Dermis blood vessel endothelial cell (primary cell): ENCODE results near the gene ANKRD39. TPM values are rescaled to one million over a fixed set of nuclear protein-coding genes. Genes with fewer than 3 reads are reported as not detected.
A peak's percentile ranks its signal among the peaks of the same experiment; 100 is the strongest.

ENCODE experiments used
- DNase-seq: peaks from one replicate; pipeline ENCODE4 v3.0.0; 2010
- total RNA-seq: library from RNA; depleted of rRNA; stranded (reverse); fragments of >200 nt; gene quantifications from 2 replicates; pipeline ENCODE4 v1.2.3, GENCODE V29; 2014

The ANKRD39 gene
- total RNA-seq, 1 donor from 2014 or later: 8.0 TPM

GRCh38 chr2:96853321-96853720 is 4.5 kb downstream of the ANKRD39 start:
- DNase-seq: no peak

DNA sequence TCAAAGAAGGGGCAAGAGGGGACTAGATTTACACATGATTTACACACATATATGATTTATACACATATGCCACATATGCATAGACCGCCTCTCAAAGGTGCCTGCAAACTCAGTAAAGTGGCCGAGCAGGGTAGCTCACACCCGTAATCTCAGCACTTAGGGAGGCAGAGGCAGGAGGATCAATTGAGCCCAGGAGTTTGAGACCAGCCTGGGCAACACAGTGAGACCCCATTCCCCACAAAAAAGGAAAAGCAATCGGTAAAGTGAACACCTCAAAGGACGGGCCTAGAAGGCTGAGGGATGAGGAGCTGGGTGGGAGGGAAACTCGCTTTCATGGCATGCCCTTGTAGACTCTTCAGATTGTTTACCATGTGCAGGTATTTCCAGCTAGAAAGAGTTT is 5.1 kb downstream of the ANKRD39 start:
- DNase-seq: no peak

DNA sequence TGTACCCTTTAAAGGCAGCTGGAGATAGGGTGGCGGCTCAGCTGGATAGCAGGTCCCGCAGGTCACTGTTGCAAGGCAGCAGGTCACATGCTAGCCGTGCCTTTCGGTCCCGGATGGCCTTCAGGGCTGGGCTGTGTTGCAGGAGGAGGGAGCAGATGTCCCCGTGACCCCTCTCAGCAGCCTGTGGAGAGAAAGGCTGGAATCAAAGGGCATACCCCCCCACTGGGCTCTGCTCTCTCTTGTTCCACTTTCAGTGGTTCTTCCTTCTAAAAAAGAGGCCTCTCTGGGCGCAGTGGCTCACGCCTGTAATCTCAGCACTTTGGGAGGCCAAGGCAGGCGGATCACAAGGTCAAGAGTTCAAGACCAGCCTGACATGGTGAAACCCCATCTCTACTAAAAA is 9.6 kb downstream of the ANKRD39 start:
- DNase-seq: no peak

GRCh38 chr2:96847586-96847985 is 10.2 kb downstream of the ANKRD39 start:
- DNase-seq: no peak

- DNase-seq: no peak
These were observed 11.0 kb downstream of the ANKRD39 start for GRCh38 chr2:96846825-96847224.

GRCh38 chr2:96844405-96844808 is 13.4 kb downstream of the ANKRD39 start:
- no peak for DNase-seq

- DNase-seq: no peak
These were observed 14.1 kb downstream of the ANKRD39 start, which contains the start of gene ANKRD23 for GRCh38 chr2:96843538-96844268. TSS of gene ANKRD23 (minus strand) at chr2:96844021. CDS start at chr2:96843992, 29 bp downstream.

DNA sequence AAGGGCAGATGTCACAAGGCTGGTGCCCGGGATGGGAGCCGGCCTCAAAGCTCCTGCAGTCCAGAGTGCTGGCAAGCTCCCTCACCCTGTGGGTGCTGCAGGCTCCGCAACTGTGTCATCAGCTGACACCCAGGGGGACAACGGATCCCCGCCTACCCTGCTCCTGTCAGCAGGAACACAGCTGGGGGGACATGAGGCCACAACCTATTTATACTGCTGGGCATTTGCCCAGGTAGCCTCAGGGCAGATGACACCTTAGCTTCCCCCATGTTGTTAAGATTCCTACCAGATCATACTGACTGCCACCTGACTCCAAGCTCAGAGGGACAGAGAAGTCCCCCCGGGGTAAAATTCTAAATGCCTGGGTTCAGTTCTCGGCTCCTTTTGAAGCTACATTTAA is 15.2 kb downstream of the ANKRD39 start:
- DNase-seq: no peak

DNA sequence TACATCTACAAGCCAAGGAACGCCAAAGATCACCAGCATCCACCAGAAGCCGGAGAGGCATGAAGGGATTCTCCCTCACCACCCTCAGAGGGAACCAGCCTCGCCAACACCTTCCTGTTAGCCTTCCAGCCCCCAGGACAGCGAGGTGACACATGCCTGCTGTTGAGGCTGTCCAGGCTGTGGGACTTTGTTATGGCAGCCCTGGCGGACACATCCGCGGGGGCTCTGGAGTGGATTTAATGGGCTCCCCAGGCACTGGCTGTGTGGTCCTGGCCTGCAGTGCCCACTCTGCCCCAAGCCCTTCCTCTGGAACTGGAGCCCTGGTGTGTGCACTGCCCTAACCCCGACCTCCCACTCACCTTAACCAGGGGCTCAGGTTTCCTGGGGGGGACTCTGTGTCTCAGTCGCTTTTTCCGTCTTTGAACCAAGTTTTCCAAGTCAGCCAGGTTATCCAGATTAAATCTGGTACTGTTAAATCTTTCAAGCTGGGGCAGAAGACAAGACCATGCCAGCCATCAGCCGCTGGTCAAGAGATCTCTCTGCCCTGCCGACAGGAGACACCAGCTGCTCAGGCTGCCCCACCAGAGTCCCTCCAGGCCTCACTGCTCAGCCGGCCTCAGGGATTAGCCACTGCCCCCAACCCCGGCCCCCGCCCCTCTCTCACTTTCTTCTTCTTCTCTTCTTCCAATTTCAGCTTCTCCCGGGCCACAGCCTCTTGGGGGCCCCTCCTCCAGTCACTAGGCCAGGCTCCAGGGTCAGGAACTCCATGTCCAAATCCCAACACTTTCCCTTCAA is 15.9 kb downstream of the ANKRD39 start:
- no peak for DNase-seq

GRCh38 chr2:96839875-96840850 is 17.7 kb downstream of the ANKRD39 start:
- no peak for DNase-seq

- peak; percentile 12 for DNase-seq
These were observed 18.4 kb downstream of the ANKRD39 start for GRCh38 chr2:96839293-96839874.

- DNase-seq: no peak
These were observed 19.2 kb downstream of the ANKRD39 start for GRCh38 chr2:96838345-96839292.

DNA sequence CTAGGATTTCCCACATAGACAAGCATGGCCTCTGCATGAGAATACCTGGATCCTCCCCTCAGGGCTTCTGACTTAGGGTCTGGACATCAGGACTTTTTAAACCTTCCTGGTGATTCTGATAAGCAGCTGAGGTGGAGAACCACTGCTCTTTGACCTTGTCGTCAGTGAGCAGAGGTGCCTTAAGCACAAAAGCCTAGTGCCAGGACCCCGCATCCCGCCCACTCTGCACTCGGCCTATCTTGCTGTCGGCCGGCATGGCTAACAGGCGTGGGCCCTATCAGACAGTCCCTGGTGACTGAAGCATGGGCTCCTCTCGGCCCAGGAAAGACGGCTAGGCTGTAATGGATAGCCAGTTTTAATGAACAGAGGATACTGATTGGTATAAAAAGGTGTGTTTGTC is 20.2 kb downstream of the ANKRD39 start:
- no peak for DNase-seq

DNA sequence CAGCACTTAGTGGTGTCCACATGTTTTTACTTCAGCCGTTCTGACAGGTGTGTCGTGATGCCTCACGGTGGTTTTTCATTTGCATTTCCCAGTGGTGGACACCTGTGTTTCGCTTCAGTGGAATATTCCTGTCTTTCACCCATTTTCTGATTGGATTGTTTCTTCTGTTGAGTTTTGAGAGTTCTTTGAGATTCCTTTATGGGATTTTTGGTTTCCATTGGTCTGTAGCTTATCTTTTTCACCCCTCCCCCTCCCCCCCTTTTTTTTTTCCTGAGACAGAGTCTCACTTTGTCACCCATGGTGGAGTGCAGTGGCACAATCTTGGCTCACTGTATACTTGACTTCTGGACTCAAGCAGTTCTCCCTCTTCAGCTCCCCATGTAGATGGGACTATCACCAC is 22.0 kb downstream of the ANKRD39 start:
- no peak for DNase-seq

DNA sequence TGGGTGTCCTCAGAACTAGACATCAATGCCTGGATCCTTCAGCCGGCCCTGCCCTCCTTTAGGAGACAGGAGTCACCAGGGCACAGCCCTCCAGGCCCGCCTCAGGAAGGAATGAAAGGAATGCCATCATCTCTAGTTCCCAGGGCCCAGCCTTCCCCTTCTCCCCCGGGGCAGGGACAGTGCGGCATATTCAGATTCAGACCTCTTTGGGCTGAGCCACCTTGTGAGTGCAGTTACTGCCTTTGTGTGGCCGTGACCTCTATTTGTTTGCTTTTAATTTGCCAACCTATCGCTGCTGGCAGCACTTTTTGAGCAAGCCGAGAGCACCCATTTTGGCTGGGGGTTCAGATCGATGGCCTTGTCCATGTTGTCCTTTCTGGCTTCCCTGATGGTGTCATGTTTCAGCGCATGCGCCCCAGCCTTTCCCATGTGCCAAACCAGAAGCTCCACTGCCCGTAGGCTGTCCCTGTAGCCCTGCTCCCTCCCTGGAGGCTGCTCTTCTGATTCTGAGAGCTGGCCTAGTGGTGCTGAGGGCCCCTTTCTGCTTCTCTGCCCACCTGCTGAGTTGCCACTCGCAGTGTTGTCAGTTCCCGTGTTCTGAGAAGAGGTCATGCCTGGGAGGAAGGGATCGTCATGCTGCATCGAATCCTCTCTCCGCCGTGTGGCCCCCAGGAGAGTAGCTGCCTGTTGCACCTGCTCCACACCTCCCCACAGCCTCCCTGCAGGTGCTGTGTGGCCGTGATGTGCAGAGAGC is 24.9 kb downstream of the ANKRD39 start:
- no peak for DNase-seq

- DNase-seq: no peak
These were observed 25.4 kb downstream of the ANKRD39 start for GRCh38 chr2:96832408-96832753.

DNA sequence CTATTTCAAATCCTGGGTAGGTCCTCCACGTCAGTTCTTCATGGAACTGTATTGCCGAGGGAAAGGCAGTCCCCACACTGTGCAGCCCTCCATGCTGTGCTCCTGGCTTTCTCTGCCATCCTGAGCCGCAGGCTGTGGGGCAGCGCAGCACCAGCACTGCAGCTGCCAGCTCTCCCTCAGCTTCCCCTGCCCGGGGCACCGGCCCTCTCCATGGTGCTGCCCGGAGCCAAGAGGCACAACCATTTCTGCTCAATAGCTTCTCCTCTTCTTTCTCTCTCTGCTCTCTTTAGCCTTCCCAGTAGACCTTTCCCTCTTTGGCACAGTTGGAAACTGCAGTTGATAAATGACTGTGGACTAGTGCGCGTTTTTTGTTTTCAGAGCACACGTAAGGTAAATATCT is 26.1 kb downstream of the ANKRD39 start:
- DNase-seq: no peak

DNA sequence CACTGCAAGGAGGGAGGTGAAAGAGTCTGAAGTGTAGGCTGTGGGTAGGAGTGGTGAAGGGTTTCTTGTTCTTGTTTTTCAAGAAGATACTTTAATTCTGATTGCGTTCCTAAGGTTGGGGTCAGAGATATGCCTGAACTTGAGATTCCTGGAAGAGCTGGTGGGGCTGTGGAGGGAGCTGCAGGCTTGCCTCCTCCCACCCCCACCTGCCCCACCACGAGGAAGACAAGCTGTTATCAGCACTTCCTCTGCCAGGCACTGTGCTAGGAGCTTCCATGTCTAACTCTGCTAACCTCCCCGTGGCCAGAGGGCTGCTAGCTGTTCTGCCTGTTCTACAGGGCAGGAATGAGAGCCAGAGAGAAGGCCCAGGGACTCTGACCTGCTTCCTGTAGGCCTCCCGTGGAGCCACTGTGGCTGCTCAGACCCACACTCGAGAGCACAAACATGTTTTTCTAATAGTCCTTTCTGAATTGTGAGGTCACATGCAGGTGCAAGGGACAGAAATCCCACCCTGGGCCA is 27.7 kb downstream of the ANKRD39 start:
- no peak for DNase-seq

DNA sequence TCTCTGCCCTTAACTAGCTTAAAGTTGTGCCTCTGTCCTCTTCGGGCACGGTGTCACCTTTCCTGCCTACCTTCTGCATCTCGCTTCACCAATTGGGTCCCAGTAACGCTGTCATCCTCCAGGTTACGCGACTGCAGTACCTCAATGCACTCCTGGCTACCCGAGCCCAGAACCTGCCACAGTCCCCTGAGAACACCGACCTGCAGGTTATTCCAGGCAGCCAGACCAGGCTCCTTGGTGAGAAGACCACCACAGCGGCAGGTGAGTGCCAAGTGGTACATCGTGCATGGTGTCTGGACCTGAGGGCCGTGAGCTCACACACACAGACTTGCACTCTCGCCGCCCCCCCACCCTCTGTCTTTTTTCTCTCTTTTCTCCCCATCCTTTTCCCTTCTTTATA is 28.9 kb downstream of the ANKRD39 start:
- DNase-seq: no peak

DNA sequence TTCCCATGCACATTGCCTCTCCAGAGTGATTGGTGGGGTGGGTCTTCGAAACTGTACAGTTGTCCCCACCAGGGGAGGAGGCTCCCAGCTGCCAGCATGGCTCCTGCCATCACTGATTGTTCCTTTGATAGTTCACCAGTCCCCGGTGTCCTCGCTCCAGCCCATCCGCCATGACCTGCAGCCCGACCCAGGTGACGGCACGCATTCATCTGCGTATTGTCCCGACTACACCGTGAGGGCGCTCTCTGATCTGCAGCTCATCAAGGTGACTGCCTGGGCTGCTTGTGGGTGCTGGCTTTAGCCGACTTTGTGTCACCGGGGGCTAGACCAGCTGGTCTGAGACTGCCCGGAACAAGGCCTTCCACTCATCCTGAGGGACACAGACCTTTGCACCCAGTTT is 29.4 kb downstream of the ANKRD39 start:
- no peak for DNase-seq
